HepG2 (cell line): ENCODE measurements around the gene SBNO2. TPM values are rescaled to one million over a fixed set of nuclear protein-coding genes. Genes with fewer than 3 reads are reported as not detected.
A peak's percentile ranks its signal among the peaks of the same experiment; 100 is the strongest.

ENCODE experiments used
- BCL6 ChIP-seq: IDR thresholded peaks from 2 replicates; pipeline ENCODE4 v1.6.1; 2016; ENCODE audit warnings: missing genetic modification reagents, missing compliant biosample characterization
- CCAR2 ChIP-seq: fragments of 200-400 bp; formaldehyde crosslinking; optimal IDR thresholded peaks from 2 replicates; pipeline ENCODE3; 2018; ENCODE audit warnings: low read depth, mild to moderate bottlenecking, low read length, moderate library complexity
- ELF4 ChIP-seq: sonication (generic); formaldehyde crosslinking; IDR thresholded peaks from 2 replicates; pipeline ENCODE4 v1.5.0; 2020; ENCODE audit warnings: missing genetic modification reagents, mild to moderate bottlenecking, moderate library complexity, borderline replicate concordance
- GLMP ChIP-seq: sonication (generic); formaldehyde crosslinking; IDR thresholded peaks from 2 replicates; pipeline ENCODE4 v1.9.0; 2021; ENCODE audit warnings: missing genetic modification reagents, mild to moderate bottlenecking, borderline replicate concordance
- HIVEP1 ChIP-seq: sonication (generic); formaldehyde crosslinking; IDR thresholded peaks from 2 replicates; pipeline ENCODE4 v1.4.0; 2020; ENCODE audit warnings: mild to moderate bottlenecking, missing genetic modification reagents
- HNF4G ChIP-seq, 2 experiments: sonication (generic) in 1 of 2; formaldehyde crosslinking in 1 of 2; IDR thresholded peaks; 2 replicates each; pipeline versions ENCODE4 v1.4.0 to v1.6.1; 2011 to 2020; ENCODE audit warnings: borderline replicate concordance in 2 of 2, low read depth in 2 of 2, mild to moderate bottlenecking in 2 of 2, low read length in 1 of 2, missing genetic modification reagents in 1 of 2, moderate library complexity in 1 of 2
- HOMEZ ChIP-seq: IDR thresholded peaks from 2 replicates; pipeline ENCODE4 v1.6.1; 2016; ENCODE audit warnings: low read depth
- NFKBIZ ChIP-seq: IDR thresholded peaks from 2 replicates; pipeline ENCODE4 v1.6.1; 2018; ENCODE audit warnings: missing genetic modification reagents, missing compliant biosample characterization
- PCBP2 ChIP-seq: fragments of 200-400 bp; formaldehyde crosslinking; optimal IDR thresholded peaks from 2 replicates; pipeline ENCODE3; 2018; ENCODE audit warnings: low read length, low read depth; ENCODE audit not compliant: poor library complexity, severe bottlenecking
- SIX4 ChIP-seq: sonication (generic); formaldehyde crosslinking; IDR thresholded peaks from 2 replicates; pipeline ENCODE4 v1.4.0; 2020; ENCODE audit warnings: missing genetic modification reagents
- XBP1 ChIP-seq: sonication (generic); formaldehyde crosslinking; IDR thresholded peaks from 2 replicates; pipeline ENCODE4 v1.5.0; 2020; ENCODE audit warnings: missing genetic modification reagents
- ZBTB20 ChIP-seq: sonication (generic); formaldehyde crosslinking; IDR thresholded peaks from 2 replicates; pipeline ENCODE4 v1.8.1; 2023; ENCODE audit warnings: missing genetic modification reagents, low read depth, mild to moderate bottlenecking, borderline replicate concordance
- ZIK1 ChIP-seq: sonication (generic); formaldehyde crosslinking; IDR thresholded peaks from 2 replicates; pipeline ENCODE4 v1.5.0; 2020; ENCODE audit warnings: mild to moderate bottlenecking, low read depth, missing genetic modification reagents, borderline replicate concordance
- ZNF142 ChIP-seq: sonication (generic); formaldehyde crosslinking; IDR thresholded peaks from 2 replicates; pipeline ENCODE4 v1.4.0; 2020; ENCODE audit warnings: missing genetic modification reagents
- ZNF703 ChIP-seq: sonication (generic); formaldehyde crosslinking; IDR thresholded peaks from 2 replicates; pipeline ENCODE4 v1.5.1; 2020; ENCODE audit warnings: missing genetic modification reagents, mild to moderate bottlenecking, moderate library complexity, borderline replicate concordance
- ZNF740 ChIP-seq: sonication (generic); formaldehyde crosslinking; IDR thresholded peaks from 2 replicates; pipeline ENCODE4 v1.4.0; 2020; ENCODE audit warnings: missing genetic modification reagents
- ZNF891 ChIP-seq: sonication (generic); formaldehyde crosslinking; IDR thresholded peaks from 2 replicates; pipeline ENCODE4 v1.5.0; 2020; ENCODE audit warnings: mild to moderate bottlenecking, missing genetic modification reagents
- ZSCAN29 ChIP-seq: sonication (generic); formaldehyde crosslinking; conservative IDR thresholded peaks from 2 replicates; pipeline ENCODE4 v1.4.0; 2020; ENCODE audit warnings: mild to moderate bottlenecking, missing genetic modification reagents
- polyA plus RNA-seq, 8 experiments: library from polyadenylated mRNA; depleted of rRNA in 3 of 8; stranded (reverse) in 7 of 8; unstranded in 1 of 8; fragments of >200 nt; fragmentation: Illumina TruSeq in 4 of 8; extraction: Trizol in 4 of 8; gene quantifications; 2 replicates each; pipeline versions ENCODE4 v1.2.1 to v1.2.3, GENCODE V29; 2011 to 2016; ENCODE audit warnings: low read depth in 4 of 8, missing spikeins in 1 of 8, mixed read lengths in 1 of 8; ENCODE audit not compliant: insufficient read depth in 1 of 8
- total RNA-seq, 5 experiments: library from RNA; depleted of rRNA; stranded (reverse); fragments of >200 nt; fragmentation: Illumina TruSeq; extraction: Trizol; gene quantifications; 2 replicates each; pipeline ENCODE4 v1.2.3, GENCODE V29; 2016; ENCODE audit warnings: low read depth in 1 of 5

Gene SBNO2
- total and polyA plus RNA-seq, 2 of the 13 experiments (the other 11 are each of a cell fraction or from before 2014, with no cell fraction given) = 8.6 to 10.4 TPM

GRCh38 chr19:1113030-1113985 is 60.8 kb downstream of the SBNO2 start (continued):
- TF ChIP-seq ZNF142 = no peak
- peak; percentile 51; the same call in 1 of the 2 replicates for TF ChIP-seq HOMEZ (CRISPR knock-in tag)
- TF ChIP-seq SIX4 = no peak
- TF ChIP-seq GLMP (CRISPR knock-in tag) = no peak
- no peak for TF ChIP-seq ZIK1 (CRISPR knock-in tag)
- TF ChIP-seq PCBP2 = no peak
- TF ChIP-seq ZSCAN29 (CRISPR knock-in tag) = peak; percentile 65; the same call in 1 of the 2 replicates
- no peak for TF ChIP-seq CCAR2
- TF ChIP-seq BCL6 (CRISPR knock-in tag) = peak; percentile 30; the same call in 1 of the 2 replicates
- no peak for TF ChIP-seq ELF4 (CRISPR knock-in tag)
- 0 out of 2 replicates have a peak, but pooled peaks have one; percentile 61 for TF ChIP-seq ZNF740 (CRISPR knock-in tag)
- TF ChIP-seq HIVEP1 (CRISPR knock-in tag) = no peak
- TF ChIP-seq ZNF703 (CRISPR knock-in tag) = no peak
- TF ChIP-seq ZBTB20 (CRISPR knock-in tag) = 0 out of 2 replicates have a peak, but pooled peaks have one; percentile 47
- TF ChIP-seq XBP1 (CRISPR knock-in tag) = 0 out of 2 replicates have a peak, but pooled peaks have one; percentile 33
- TF ChIP-seq HNF4G (IDR thresholded peaks at IDR 0.05; ENCODE audit: borderline replicate concordance, low read depth, low read length) = peak; percentile 56; the same call in 1 of the 2 replicates
- peak; percentile 84; the same call in 1 of the 2 replicates for TF ChIP-seq HNF4G (CRISPR knock-in tag; IDR thresholded peaks at IDR 0.05; ENCODE audit: borderline replicate concordance, low read depth)
- TF ChIP-seq NFKBIZ (CRISPR knock-in tag) = peak; percentile 55; the same call in 1 of the 2 replicates
- no peak for TF ChIP-seq ZNF891
